ENCODE measurements around the gene SLC4A7.

DNA sequence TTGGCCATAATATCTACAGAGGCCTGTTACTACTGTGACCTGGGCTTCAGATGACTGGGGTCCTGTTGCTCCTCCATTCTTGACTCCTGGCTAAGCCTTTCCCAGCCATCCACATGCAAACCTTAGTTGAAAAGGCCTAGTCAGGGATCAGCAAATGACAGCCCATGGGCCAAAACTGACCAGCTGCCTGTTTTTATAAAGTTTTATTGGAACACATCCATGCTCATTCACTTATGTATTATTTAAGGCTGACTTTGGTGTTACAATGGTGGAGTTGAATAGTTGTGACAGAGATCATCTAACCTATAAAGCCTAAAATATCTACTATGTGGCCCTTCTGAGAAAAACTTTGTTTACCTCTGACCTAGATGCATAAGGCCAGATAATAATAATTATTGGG, 16.8 kb upstream of the SLC4A7 start:
- no peak for TF ChIP-seq TAF1 (IDR thresholded peaks at IDR 0.05; ENCODE audit: low read depth)
- no peak for TF ChIP-seq EP300 (IDR thresholded peaks at IDR 0.05; ENCODE audit: borderline replicate concordance)
- TF ChIP-seq, protein P1, sequence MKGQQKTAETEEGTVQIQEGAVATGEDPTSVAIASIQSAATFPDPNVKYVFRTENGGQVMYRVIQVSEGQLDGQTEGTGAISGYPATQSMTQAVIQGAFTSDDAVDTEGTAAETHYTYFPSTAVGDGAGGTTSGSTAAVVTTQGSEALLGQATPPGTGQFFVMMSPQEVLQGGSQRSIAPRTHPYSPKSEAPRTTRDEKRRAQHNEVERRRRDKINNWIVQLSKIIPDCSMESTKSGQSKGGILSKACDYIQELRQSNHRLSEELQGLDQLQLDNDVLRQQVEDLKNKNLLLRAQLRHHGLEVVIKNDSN (IDR thresholded peaks at IDR 0.05): no peak
- no peak for TF ChIP-seq CEBPB (IDR thresholded peaks at IDR 0.05)
- TF ChIP-seq FOXM1 (IDR thresholded peaks at IDR 0.05; ENCODE audit: borderline replicate concordance, low read depth): no peak
- TF ChIP-seq, protein P2, sequence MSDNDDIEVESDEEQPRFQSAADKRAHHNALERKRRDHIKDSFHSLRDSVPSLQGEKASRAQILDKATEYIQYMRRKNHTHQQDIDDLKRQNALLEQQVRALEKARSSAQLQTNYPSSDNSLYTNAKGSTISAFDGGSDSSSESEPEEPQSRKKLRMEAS (IDR thresholded peaks at IDR 0.05): no peak
- no peak for TF ChIP-seq TCF12 (IDR thresholded peaks at IDR 0.05; ENCODE audit: low read depth)
- no peak for TF ChIP-seq ZBTB7A (IDR thresholded peaks at IDR 0.05; ENCODE audit: low read depth)
- TF ChIP-seq, protein P3, sequence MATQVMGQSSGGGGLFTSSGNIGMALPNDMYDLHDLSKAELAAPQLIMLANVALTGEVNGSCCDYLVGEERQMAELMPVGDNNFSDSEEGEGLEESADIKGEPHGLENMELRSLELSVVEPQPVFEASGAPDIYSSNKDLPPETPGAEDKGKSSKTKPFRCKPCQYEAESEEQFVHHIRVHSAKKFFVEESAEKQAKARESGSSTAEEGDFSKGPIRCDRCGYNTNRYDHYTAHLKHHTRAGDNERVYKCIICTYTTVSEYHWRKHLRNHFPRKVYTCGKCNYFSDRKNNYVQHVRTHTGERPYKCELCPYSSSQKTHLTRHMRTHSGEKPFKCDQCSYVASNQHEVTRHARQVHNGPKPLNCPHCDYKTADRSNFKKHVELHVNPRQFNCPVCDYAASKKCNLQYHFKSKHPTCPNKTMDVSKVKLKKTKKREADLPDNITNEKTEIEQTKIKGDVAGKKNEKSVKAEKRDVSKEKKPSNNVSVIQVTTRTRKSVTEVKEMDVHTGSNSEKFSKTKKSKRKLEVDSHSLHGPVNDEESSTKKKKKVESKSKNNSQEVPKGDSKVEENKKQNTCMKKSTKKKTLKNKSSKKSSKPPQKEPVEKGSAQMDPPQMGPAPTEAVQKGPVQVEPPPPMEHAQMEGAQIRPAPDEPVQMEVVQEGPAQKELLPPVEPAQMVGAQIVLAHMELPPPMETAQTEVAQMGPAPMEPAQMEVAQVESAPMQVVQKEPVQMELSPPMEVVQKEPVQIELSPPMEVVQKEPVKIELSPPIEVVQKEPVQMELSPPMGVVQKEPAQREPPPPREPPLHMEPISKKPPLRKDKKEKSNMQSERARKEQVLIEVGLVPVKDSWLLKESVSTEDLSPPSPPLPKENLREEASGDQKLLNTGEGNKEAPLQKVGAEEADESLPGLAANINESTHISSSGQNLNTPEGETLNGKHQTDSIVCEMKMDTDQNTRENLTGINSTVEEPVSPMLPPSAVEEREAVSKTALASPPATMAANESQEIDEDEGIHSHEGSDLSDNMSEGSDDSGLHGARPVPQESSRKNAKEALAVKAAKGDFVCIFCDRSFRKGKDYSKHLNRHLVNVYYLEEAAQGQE (IDR thresholded peaks at IDR 0.05; ENCODE audit: low read depth): no peak
- TF ChIP-seq YY1 (IDR thresholded peaks at IDR 0.05; ENCODE audit: low read depth): no peak
- no peak for TF ChIP-seq RAD21 (IDR thresholded peaks at IDR 0.05; ENCODE audit: low read depth)

Data from Ishikawa (cell line).